Upper lobe of left lung (tissue), 6 donors: ENCODE measurements around the gene FAM149B1. TPM values are rescaled to one million over a fixed set of nuclear protein-coding genes. Genes with fewer than 3 reads are reported as not detected.
A peak's percentile ranks its signal among the peaks of the same experiment; 100 is the strongest.

Source experiments
- ATAC-seq, 2 donors: fragments of 200-7000 bp; cut with Tn5 transposase; one replicate each; pipeline ENCODE4 v1.9.1; 2022; ENCODE audit warnings: mild to moderate bottlenecking in 2 of 2, moderate library complexity in 2 of 2; ENCODE audit not compliant: low FRiP score in 2 of 2
- DNase-seq, 2 donors: peaks; one replicate each; pipeline ENCODE4 v3.0.0-alpha.2; 2019 to 2020
- H3K27ac ChIP-seq, 4 donors: fragments of 200-600 bp; sonication (generic); one replicate each; pipeline ENCODE4 v1.5.1; 2016 to 2019
- H3K27me3 ChIP-seq, 4 donors: fragments of 200-600 bp; sonication (generic); one replicate each; pipeline ENCODE4 v1.5.1; 2017 to 2019
- H3K36me3 ChIP-seq, 4 donors: fragments of 200-600 bp; sonication (generic); one replicate each; pipeline ENCODE4 v1.5.1; 2016 to 2019
- H3K4me1 ChIP-seq, 4 donors: fragments of 200-600 bp; sonication (generic); one replicate each; pipeline ENCODE4 v1.5.1; 2018 to 2019
- H3K4me3 ChIP-seq, 4 donors: fragments of 200-600 bp; sonication (generic); one replicate each; pipeline ENCODE4 v1.5.1; 2017 to 2019; ENCODE audit warnings: mild to moderate bottlenecking in 2 of 4, moderate library complexity in 1 of 4
- H3K9me3 ChIP-seq, 4 donors: fragments of 200-600 bp; sonication (generic); one replicate each; pipeline ENCODE4 v1.5.1; 2018 to 2019
- EP300 ChIP-seq, 4 donors: sonication (generic); formaldehyde crosslinking; IDR thresholded peaks; one replicate each; pipeline ENCODE4 v1.5.1; 2017; ENCODE audit warnings: antibody characterized with exemption in 4 of 4, control low read depth in 2 of 4
- POLR2A ChIP-seq, 4 donors: fragments of 450-650 bp; IDR thresholded peaks; one replicate each; pipeline ENCODE4 v1.5.1; 2016 to 2017; ENCODE audit warnings: antibody characterized with exemption in 4 of 4, mild to moderate bottlenecking in 2 of 4
- POLR2AphosphoS5 ChIP-seq, 2 donors: sonication (generic); formaldehyde crosslinking; IDR thresholded peaks; one replicate each; pipeline ENCODE4 v1.5.1; 2017; ENCODE audit warnings: antibody characterized with exemption in 2 of 2
- WGBS, 2 donors: methylation state at CpG; one replicate each; pipeline ENCODE4 v1.1.5; 2017 to 2018; 5-methylcytosine and 5-hydroxymethylcytosine counted together
- total RNA-seq, 6 donors: library from RNA; depleted of rRNA in 4 of 6; stranded (reverse); fragments of >200 nt in 4 of 6; gene quantifications; one replicate each; pipeline versions ENCODE4 v1.1.0 to v1.2.1, GENCODE V29; 2016 to 2021
- TF ChIP-seq, protein P1 (sequence below), 6 experiments: fragments of 450-650 bp in 4 of 6; fragments of 200-600 bp in 2 of 6; sonication (generic) in 2 of 6; IDR thresholded peaks; one replicate each; pipeline ENCODE4 v1.5.1; 2016 to 2019; ENCODE audit warnings: antibody characterized with exemption in 6 of 6
- donor health status: DM: no; HTN: no; CAD: no; lungs with moderate emphysema.
- donor health status: DM: no; HTN: yes; CAD: no; lungs with severe emphysema.

The FAM149B1 gene
- total RNA-seq, 6 donors from 2014 or later: 11.4 to 38.8 (median 18.7) TPM

GRCh38 chr10:73261362-73261995 lies 93.6 kb downstream of the FAM149B1 start:
- 93% methylated on average over 9 of the region's 9 CpGs for WGBS, 2 donors
- TF ChIP-seq POLR2AphosphoS5 (IDR thresholded peaks at IDR 0.05) (no peak), POLR2A (IDR thresholded peaks at IDR 0.05) (no peak), EP300 (IDR thresholded peaks at IDR 0.05) (no peak)
- TF ChIP-seq, protein P1, sequence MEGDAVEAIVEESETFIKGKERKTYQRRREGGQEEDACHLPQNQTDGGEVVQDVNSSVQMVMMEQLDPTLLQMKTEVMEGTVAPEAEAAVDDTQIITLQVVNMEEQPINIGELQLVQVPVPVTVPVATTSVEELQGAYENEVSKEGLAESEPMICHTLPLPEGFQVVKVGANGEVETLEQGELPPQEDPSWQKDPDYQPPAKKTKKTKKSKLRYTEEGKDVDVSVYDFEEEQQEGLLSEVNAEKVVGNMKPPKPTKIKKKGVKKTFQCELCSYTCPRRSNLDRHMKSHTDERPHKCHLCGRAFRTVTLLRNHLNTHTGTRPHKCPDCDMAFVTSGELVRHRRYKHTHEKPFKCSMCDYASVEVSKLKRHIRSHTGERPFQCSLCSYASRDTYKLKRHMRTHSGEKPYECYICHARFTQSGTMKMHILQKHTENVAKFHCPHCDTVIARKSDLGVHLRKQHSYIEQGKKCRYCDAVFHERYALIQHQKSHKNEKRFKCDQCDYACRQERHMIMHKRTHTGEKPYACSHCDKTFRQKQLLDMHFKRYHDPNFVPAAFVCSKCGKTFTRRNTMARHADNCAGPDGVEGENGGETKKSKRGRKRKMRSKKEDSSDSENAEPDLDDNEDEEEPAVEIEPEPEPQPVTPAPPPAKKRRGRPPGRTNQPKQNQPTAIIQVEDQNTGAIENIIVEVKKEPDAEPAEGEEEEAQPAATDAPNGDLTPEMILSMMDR (IDR thresholded peaks at IDR 0.05): no peak
- ATAC-seq: no peak
- no peaks in the 10 kb centered on the region for H3K4me1 ChIP-seq
- H3K9me3 ChIP-seq: peaks cover 0 to 7% (median 0%) of the 10 kb centered on the region in 4 donors
- no peak overlapping the region for H3K27ac ChIP-seq
- no peaks in the 10 kb centered on the region for H3K36me3 ChIP-seq
- H3K27me3 ChIP-seq: no peaks in the 10 kb centered on the region
- DNase-seq: no peak
- no peak overlapping the region for H3K4me3 ChIP-seq

DNA sequence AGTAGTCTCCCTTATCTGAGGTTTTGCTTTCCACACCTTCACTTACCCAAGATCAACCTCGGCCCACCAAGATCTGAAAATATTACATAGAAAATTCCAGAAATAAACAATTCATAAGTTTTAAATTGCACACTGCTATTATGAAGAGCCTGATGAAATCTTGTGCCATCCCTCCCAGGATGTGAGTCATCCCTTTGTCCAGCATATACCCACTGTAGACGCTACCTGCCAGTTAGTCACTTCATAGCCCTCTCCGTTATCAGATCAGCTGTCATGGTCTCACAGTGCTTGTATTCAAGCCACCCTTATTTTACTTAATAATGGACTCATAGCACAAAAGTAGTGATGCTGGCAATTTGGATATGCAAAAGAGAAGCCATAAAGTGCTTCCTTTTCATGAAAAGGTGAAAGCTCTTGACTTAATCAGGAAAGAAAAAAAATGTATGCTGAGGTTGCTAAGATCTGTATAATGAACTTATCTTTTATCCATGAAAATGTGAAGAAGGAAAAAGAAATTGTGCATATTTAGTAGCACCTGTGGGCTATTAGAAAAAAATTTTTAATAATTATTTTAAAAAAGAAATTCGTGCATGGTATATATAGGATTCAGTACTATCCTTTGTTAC lies 94.3 kb downstream of the FAM149B1 start:
- H3K36me3 ChIP-seq: no peaks in the 10 kb centered on the region
- H3K27me3 ChIP-seq: no peaks in the 10 kb centered on the region
- H3K4me1 ChIP-seq: no peaks in the 10 kb centered on the region
- H3K4me3 ChIP-seq: no peak overlapping the region
- WGBS, 2 donors: 62 to 67% methylated on average over 4 of the region's 4 CpGs
- H3K9me3 ChIP-seq: peaks cover 0 to 7% (median 0%) of the 10 kb centered on the region in 4 donors
- DNase-seq: no peak
- no peak for TF ChIP-seq POLR2AphosphoS5 (IDR thresholded peaks at IDR 0.05)
- TF ChIP-seq EP300 (IDR thresholded peaks at IDR 0.05): no peak
- TF ChIP-seq, protein P1 (IDR thresholded peaks at IDR 0.05): no peak
- TF ChIP-seq POLR2A (IDR thresholded peaks at IDR 0.05): no peak
- ATAC-seq: no peak
- H3K27ac ChIP-seq: no peak overlapping the region

DNA sequence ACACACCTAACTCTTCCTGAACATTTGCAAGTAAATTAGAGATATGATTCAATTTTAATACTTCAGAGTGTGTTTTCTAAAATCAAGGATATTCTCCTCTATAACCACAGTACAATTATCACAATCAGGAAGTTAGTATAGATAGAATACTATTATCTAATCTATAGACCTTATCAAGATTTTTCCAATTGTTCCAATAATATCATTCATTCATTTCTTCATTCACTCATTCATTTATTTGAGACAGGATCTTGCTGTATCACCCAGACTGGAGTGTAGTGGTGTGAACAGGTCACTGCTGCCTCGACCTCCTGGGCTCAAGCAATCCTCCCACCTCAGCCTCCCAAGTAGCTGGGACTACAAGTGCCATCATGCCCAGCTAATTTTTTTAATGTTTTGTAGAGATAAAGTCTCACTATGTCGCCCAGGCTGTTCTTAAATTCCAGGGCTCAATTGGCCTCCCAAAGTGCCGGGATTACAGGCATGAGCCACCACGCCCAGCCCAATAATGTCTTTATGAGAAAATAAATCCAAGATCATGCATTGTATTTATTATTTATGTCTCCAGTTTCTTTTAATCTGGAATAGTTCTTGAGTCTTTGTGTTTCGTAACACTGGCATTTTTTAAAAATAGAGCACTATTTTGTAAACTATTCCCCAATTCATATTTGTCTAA lies 95.1 kb downstream of the FAM149B1 start:
- no peak overlapping the region for H3K27ac ChIP-seq
- H3K9me3 ChIP-seq: peaks cover 0 to 7% (median 0%) of the 10 kb centered on the region in 4 donors
- DNase-seq: no peak
- 74 to 79% methylated on average over 5 of the region's 5 CpGs for WGBS, 2 donors
- no peak overlapping the region for H3K4me3 ChIP-seq
- ATAC-seq: no peak
- no peak for TF ChIP-seq POLR2A (IDR thresholded peaks at IDR 0.05)
- no peaks in the 10 kb centered on the region for H3K4me1 ChIP-seq
- no peaks in the 10 kb centered on the region for H3K36me3 ChIP-seq
- H3K27me3 ChIP-seq: no peaks in the 10 kb centered on the region

DNA sequence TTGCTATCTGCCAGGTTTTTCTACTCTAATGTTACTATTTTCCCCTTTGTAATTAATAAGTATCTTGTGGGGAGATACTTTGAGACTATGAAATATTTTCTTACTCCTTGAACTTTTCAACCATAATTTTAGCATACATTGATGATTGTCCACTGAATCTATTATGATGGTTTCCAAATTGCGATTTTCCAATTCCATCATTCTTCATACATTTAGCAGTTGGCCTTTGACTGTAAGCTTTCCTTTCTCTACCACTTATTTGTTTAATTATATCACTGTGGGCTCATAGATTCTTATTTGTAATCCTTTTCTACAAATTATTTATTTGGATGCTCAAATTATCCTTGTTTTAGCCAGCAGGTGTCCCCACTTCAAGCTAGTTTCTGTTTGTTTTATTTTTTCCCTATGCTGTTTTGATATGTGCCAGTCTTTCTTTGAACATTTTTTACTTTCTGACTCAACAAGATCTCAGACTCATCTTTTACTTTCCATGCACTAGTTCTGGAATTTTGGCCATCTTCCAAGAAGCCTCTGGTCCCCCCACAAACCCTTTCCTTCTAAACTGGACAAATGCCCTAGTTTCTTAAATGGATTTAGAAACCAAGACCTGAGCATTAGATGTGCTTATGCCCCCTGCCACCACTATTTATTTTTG lies 95.9 kb downstream of the FAM149B1 start:
- Histone ChIP-seq H3K9me3 (peaks cover 0 to 3% (median 0%) of the 10 kb centered on the region in 4 donors), H3K27ac (no peak overlapping the region), H3K27me3 (no peaks in the 10 kb centered on the region), H3K4me3 (no peak overlapping the region), H3K36me3 (no peaks in the 10 kb centered on the region), H3K4me1 (no peaks in the 10 kb centered on the region)
- DNase-seq (no peak), ATAC-seq (no peak)
- no peak for TF ChIP-seq EP300 (IDR thresholded peaks at IDR 0.05)
- TF ChIP-seq, protein P1 (IDR thresholded peaks at IDR 0.05): peak in 4 of 6 experiments; percentile 14 to 31 (median 22)
- 50 to 68% methylated on average over 1 of the region's 1 CpG for WGBS, 2 donors

DNA sequence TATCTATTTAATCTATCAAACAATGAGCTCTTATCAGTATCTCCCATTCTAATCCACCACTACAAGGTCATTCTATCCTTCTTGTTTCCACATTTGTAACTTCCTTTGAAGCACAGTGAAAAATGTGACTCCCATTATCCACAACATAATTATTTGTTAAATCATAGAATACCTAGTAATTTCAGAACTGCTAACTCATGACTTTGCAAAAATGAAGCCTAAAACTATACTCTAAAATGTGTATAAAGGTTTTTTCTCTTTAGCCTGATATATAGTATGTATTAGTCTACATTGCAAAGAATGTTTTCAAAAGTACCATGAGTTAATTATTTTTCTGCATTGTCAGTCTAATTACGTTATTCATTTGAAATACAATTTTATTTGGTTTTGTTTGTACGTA lies 96.5 kb downstream of the FAM149B1 start:
- H3K36me3 ChIP-seq: no peaks in the 10 kb centered on the region
- no peaks in the 10 kb centered on the region for H3K9me3 ChIP-seq
- no peak for DNase-seq
- WGBS, 2 donors: 88 to 94% methylated on average over 2 of the region's 2 CpGs
- TF ChIP-seq POLR2AphosphoS5 (IDR thresholded peaks at IDR 0.05) (no peak), EP300 (IDR thresholded peaks at IDR 0.05) (no peak), POLR2A (IDR thresholded peaks at IDR 0.05) (no peak)
- TF ChIP-seq, protein P1 (IDR thresholded peaks at IDR 0.05): no peak
- no peaks in the 10 kb centered on the region for H3K4me1 ChIP-seq
- no peak overlapping the region for H3K4me3 ChIP-seq
- no peak for ATAC-seq
- H3K27ac ChIP-seq: no peak overlapping the region
- H3K27me3 ChIP-seq: no peaks in the 10 kb centered on the region
